H9 (cell line): Measurements from ENCODE around the gene PMM2. TPM values are rescaled to one million over a fixed set of nuclear protein-coding genes. Genes with fewer than 3 reads are reported as not detected.
A peak's percentile ranks its signal among the peaks of the same experiment; 100 is the strongest.

Experiments used
- DNase-seq: peaks from one replicate; pipeline ENCODE4 v3.0.0-alpha.2; 2017
- H2AFZ ChIP-seq: one replicate; pipeline ENCODE4 v1.6.1; 2013; ENCODE audit warnings: mild to moderate bottlenecking, low read length, control low read depth, moderate library complexity
- H2AK5ac ChIP-seq: 2 replicates; pipeline ENCODE4 v1.6.1; 2013; ENCODE audit warnings: low read length, control low read depth, mixed read lengths; ENCODE audit not compliant: insufficient read length
- H2BK120ac ChIP-seq: one replicate; pipeline ENCODE4 v1.6.1; 2013; ENCODE audit warnings: low read depth, mild to moderate bottlenecking, low read length, control low read depth, inconsistent platforms; ENCODE audit not compliant: poor library complexity, severe bottlenecking
- H2BK12ac ChIP-seq: 2 replicates; pipeline ENCODE4 v1.6.1; 2013; ENCODE audit warnings: low read length, control low read depth, mixed read lengths, low read depth; ENCODE audit not compliant: insufficient read length
- H2BK15ac ChIP-seq: 2 replicates; pipeline ENCODE4 v1.6.1; 2013; ENCODE audit warnings: low read depth, low read length, control low read depth
- H2BK20ac ChIP-seq: one replicate; pipeline ENCODE4 v1.6.1; 2013; ENCODE audit warnings: low read depth, mild to moderate bottlenecking, low read length, control low read depth, inconsistent platforms; ENCODE audit not compliant: poor library complexity, severe bottlenecking
- H2BK5ac ChIP-seq: 2 replicates; pipeline ENCODE4 v1.6.1; 2013; ENCODE audit warnings: low read length, control low read depth, mixed read lengths; ENCODE audit not compliant: insufficient read length
- H3K14ac ChIP-seq: 2 replicates; pipeline ENCODE4 v1.6.1; 2013; ENCODE audit warnings: low read length, control low read depth; ENCODE audit not compliant: insufficient read depth
- H3K18ac ChIP-seq: 2 replicates; pipeline ENCODE4 v1.6.1; 2013; ENCODE audit warnings: low read depth, mild to moderate bottlenecking, mixed read lengths, low read length, control low read depth; ENCODE audit not compliant: insufficient read length
- H3K23ac ChIP-seq: 2 replicates; pipeline ENCODE4 v1.6.1; 2013; ENCODE audit warnings: low read length, control low read depth, mixed read lengths, low read depth; ENCODE audit not compliant: insufficient read length
- H3K23me2 ChIP-seq: 2 replicates; pipeline ENCODE4 v1.6.1; 2013; ENCODE audit warnings: low read depth, mild to moderate bottlenecking, mixed read lengths, low read length, control low read depth; ENCODE audit not compliant: insufficient read length, poor library complexity, severe bottlenecking
- H3K27ac ChIP-seq: 2 replicates; pipeline ENCODE4 v1.5.1; 2013; ENCODE audit warnings: low read length, control low read depth, mixed read lengths, low read depth; ENCODE audit not compliant: insufficient read length
- H3K27me3 ChIP-seq: 2 replicates; pipeline ENCODE4 v1.6.1; 2013; ENCODE audit warnings: low read length, control low read depth, inconsistent platforms; ENCODE audit not compliant: insufficient read depth
- H3K4ac ChIP-seq: 2 replicates; pipeline ENCODE4 v1.6.1; 2013; ENCODE audit warnings: low read depth, mild to moderate bottlenecking, control low read depth, inconsistent platforms, low read length, moderate library complexity
- H3K4me1 ChIP-seq: 2 replicates; pipeline ENCODE4 v1.6.1; 2013; ENCODE audit warnings: low read length, control low read depth, inconsistent platforms; ENCODE audit not compliant: insufficient read depth
- H3K4me2 ChIP-seq: 2 replicates; pipeline ENCODE4 v1.6.1; 2013; ENCODE audit warnings: low read length, control low read depth, mixed read lengths; ENCODE audit not compliant: insufficient read length, insufficient read depth
- H3K56ac ChIP-seq: 2 replicates; pipeline ENCODE4 v1.6.1; 2013; ENCODE audit warnings: low read depth, mild to moderate bottlenecking, mixed read lengths, low read length, control low read depth; ENCODE audit not compliant: insufficient read length
- H3K79me1 ChIP-seq: 2 replicates; pipeline ENCODE4 v1.6.1; 2013; ENCODE audit warnings: low read depth, mild to moderate bottlenecking, moderate library complexity, low read length, control low read depth, inconsistent platforms; ENCODE audit not compliant: insufficient read depth, poor library complexity, severe bottlenecking
- H3K79me2 ChIP-seq: 2 replicates; pipeline ENCODE4 v1.6.1; 2013; ENCODE audit warnings: low read length, control low read depth, inconsistent platforms; ENCODE audit not compliant: insufficient read depth
- H3K9ac ChIP-seq: 2 replicates; pipeline ENCODE4 v1.6.1; 2013; ENCODE audit warnings: low read length, control low read depth, mixed read lengths; ENCODE audit not compliant: insufficient read length; ENCODE audit errors: extremely low read depth
- H3K9me3 ChIP-seq: one replicate; pipeline ENCODE4 v1.6.1; 2013; ENCODE audit warnings: low read depth, low read length, inconsistent platforms; ENCODE audit not compliant: control insufficient read depth
- H3T11ph ChIP-seq: one replicate; pipeline ENCODE4 v1.6.1; 2013; ENCODE audit warnings: mild to moderate bottlenecking, low read length, control low read depth, inconsistent platforms
- H4K20me1 ChIP-seq: one replicate; pipeline ENCODE4 v1.6.1; 2013; ENCODE audit not compliant: control insufficient read depth, insufficient read length, insufficient read depth
- H4K5ac ChIP-seq: 2 replicates; pipeline ENCODE4 v1.6.1; 2013; ENCODE audit warnings: low read depth, mild to moderate bottlenecking, mixed read lengths, low read length, control low read depth; ENCODE audit not compliant: insufficient read length
- H4K8ac ChIP-seq: replicated peaks from 2 replicates; pipeline ENCODE4 v1.6.1; 2013; ENCODE audit warnings: low read length, control low read depth, mixed read lengths, low read depth; ENCODE audit not compliant: insufficient read length
- H4K91ac ChIP-seq: 2 replicates; pipeline ENCODE4 v1.6.1; 2013; ENCODE audit warnings: low read depth, mild to moderate bottlenecking, moderate library complexity, mixed read lengths, low read length, control low read depth; ENCODE audit not compliant: insufficient read length
- H3K27ac Mint-ChIP-seq, 3 experiments: 2 replicates in 2 of 3; 3 replicates in 1 of 3; pipeline ENCODE4 v1.8.0; 2020 to 2021; ENCODE audit warnings: mixed read lengths in 3 of 3, mild to moderate bottlenecking in 1 of 3, moderate library complexity in 1 of 3
- H3K27me3 Mint-ChIP-seq: 2 replicates; pipeline ENCODE4 v1.8.0; 2021; ENCODE audit warnings: low read depth, mild to moderate bottlenecking, moderate library complexity, mixed read lengths
- H3K36me3 Mint-ChIP-seq, 3 experiments: 2 replicates in 2 of 3; 3 replicates in 1 of 3; pipeline ENCODE4 v1.8.0; 2020 to 2021; ENCODE audit warnings: low read depth in 3 of 3, mixed read lengths in 3 of 3; ENCODE audit not compliant: insufficient read depth in 1 of 3
- H3K4me1 Mint-ChIP-seq, 2 experiments: 2 replicates each; pipeline ENCODE4 v1.8.0; 2020; ENCODE audit warnings: mixed read lengths in 2 of 2
- H3K4me3 Mint-ChIP-seq, 2 experiments: 2 replicates in 1 of 2; 3 replicates in 1 of 2; pipeline ENCODE4 v1.8.0; 2020 to 2021; ENCODE audit warnings: mild to moderate bottlenecking in 2 of 2, mixed read lengths in 2 of 2, moderate library complexity in 1 of 2
- H3K9me3 Mint-ChIP-seq, 2 experiments: 2 replicates in 1 of 2; 3 replicates in 1 of 2; pipeline ENCODE4 v1.8.0; 2020; ENCODE audit warnings: mild to moderate bottlenecking in 2 of 2, mixed read lengths in 2 of 2, moderate library complexity in 1 of 2
- CTCF ChIP-seq: fragments of 200-600 bp; sonication (generic); conservative IDR thresholded peaks from 3 replicates; pipeline ENCODE4 v1.8.0; 2021; ENCODE audit warnings: antibody characterized with exemption, mild to moderate bottlenecking
- whole genome bisulfite sequencing: extraction: QIAGEN DNeasy Blood & Tissue Kit; methylation state at CpG from one replicate; pipeline ENCODE4 v1.1.7; 2013; ENCODE audit warnings: missing lambda C conversion rate, low lambda C conversion rate, mixed read lengths; ENCODE audit not compliant: insufficient read length; ENCODE audit errors: extremely low coverage; 5-methylcytosine and 5-hydroxymethylcytosine counted together
- total RNA-seq: library from RNA; stranded (reverse); gene quantifications from 2 replicates; pipeline ENCODE4 v1.2.1, GENCODE V29; 2021

PMM2 gene
- total RNA-seq, 1 experiment from 2014 or later, result 82.7 TPM

- Histone ChIP-seq H2BK15ac (no peak overlapping the region), H3K56ac (no peak overlapping the region), H2BK20ac (no peak overlapping the region), H3K27ac (no peak overlapping the region), H3K14ac (no peak overlapping the region), H3K23me2 (no peaks in the 10 kb centered on the region), H3T11ph (no peak overlapping the region), H2BK120ac (no peak overlapping the region), H2AFZ (no peak overlapping the region), H4K5ac (no peak overlapping the region), H4K91ac (no peak overlapping the region), H3K9me3 (no peaks in the 10 kb centered on the region), H2AK5ac (no peak overlapping the region), H2BK5ac (no peak overlapping the region), H3K23ac (no peak overlapping the region), H4K8ac (no peak overlapping the region), H3K18ac (no peak overlapping the region), H3K4me2 (no peak overlapping the region), H3K4ac (no peak overlapping the region), H3K4me1 (no peaks in the 10 kb centered on the region), H3K79me1 (no peaks in the 10 kb centered on the region), H3K79me2 (no peaks in the 10 kb centered on the region), H2BK12ac (no peak overlapping the region), H4K20me1 (no peaks in the 10 kb centered on the region), H3K27me3 (no peaks in the 10 kb centered on the region), H3K9ac (no peak overlapping the region)
- Mint-ChIP-seq H3K36me3 (peaks cover 47 to 92% (median 92%) of the 10 kb centered on the region in 3 experiments; a peak in 6 of 7 replicates), H3K27me3 (no peaks in the 10 kb centered on the region), H3K27ac (peak overlapping the region in 1 of 3 experiments; percentile 8; a peak in 1 of 7 replicates), H3K4me3 (no peak overlapping the region), H3K9me3 (no peaks in the 10 kb centered on the region), H3K4me1 (no peaks in the 10 kb centered on the region; a peak in 1 of 4 replicates)
- WGBS, result no CpG with 5 or more reads among the region's 14 CpGs
- TF ChIP-seq CTCF, result no peak
- DNase-seq, result no peak
These were observed 16.6 kb downstream of the PMM2 start for GRCh38 chr16:8814095-8814806.
